NCI-H1694 treated with DMSO at 0.1 percent for 48 hours (cell line): Measurements from ENCODE around the gene POM121C.
"Not testable (repeated sequence)": the region's sequence is repeated elsewhere in the genome, so short reads cannot be mapped to it uniquely, and the experiment has no call there.

Experiments used
- DNase-seq: peaks from one replicate; lab custom pipeline; 2025; lab: John Stamatoyannopoulos, UW

POM121C gene

DNA sequence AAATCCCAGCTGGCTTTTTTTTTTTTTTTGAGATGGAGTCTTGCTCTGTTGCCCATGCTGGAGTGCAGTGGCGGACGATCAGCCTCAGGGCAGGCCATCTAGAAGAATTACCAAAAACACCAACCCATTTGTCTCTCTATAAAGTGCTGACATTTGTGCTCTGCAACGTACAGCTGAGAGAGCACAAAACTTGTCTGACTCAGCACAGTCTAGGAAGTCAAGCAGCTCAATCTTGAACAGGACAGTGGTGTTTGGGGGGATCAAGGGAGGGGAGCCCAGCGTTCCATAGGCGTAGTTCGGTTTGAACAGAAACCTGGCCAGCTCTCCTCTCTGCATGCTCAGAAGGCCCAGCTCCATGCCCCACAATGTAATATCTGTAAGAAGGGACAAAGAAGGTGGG is 92.9 kb downstream of the POM121C start:
- DNase-seq = not testable (repeated sequence)

DNA sequence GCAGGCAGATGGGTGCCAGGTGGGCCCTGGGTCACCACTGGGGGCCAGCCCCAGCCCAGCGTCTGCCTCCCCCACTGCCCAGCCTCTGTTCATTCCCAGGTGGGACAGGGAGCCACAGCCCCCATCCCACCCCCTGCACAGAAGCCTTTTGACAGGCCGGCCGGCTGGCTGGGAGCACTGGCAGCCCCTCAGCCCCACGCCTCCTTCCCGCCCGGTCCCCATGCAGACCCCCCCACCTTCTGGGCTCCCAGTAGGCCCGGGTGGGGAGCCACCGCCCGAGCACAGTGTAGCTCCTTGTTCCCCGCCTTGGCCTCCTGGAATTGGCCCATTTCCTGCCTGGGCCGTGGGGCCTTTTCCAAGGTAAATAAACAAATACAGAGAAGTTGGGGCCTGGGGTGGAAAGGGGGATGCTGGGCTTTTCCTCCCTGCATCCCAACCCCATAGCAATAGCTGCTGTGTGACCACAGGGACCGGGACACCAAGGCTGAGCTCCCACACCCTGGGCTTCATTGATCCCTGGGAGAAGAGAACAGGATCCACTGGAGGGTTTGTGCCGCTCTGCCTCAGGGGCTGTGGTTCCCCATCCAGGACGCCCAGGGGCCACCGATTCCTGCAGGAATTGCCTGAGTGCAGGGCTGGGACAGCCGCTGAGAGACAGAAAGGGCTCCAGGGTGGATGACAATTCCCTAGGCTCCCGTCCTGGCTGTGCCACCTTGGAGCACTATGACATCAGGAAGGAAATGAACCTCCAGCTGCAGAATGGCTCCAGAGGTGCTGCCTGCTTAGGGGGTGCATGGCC is 111.4 kb downstream of the POM121C start:
- not testable (repeated sequence) for DNase-seq

DNA sequence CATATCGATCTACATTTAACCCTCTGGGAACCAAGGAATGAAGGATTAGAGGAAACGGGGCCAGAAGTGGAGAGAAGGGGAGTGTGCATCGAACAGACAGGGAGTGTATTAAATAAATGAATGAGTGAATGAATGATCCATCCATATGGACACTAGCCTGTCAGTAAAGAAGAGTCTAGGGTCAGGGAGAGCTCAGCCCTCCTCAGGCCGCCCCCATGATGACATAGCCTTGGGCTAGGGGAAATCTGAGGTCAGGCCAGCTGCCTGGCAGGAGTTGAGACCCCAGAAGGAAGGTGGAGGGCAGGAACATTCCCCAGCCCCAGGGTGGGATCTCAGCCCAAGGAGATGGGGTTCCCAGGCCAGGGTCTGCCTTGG is 112.0 kb downstream of the POM121C start:
- not testable (repeated sequence) for DNase-seq

DNA sequence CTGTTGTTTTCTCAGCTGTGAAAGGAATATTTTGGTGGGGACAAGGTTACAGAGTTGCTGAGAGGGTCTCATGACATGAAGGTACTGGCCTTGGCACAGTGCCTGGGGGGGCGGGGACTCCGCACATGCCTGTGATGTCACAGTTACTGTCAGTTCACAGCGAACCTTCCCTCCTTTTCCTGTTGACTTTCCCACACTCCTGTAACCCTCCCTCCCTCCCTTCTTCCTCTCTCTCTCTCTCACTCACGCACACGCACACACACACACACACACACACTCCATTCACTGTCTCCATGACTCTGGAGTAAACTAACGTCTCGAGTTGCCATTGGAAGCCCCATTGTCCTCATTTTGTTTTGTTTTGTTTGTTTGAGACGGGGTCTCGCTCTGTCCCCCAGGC is 118.8 kb downstream of the POM121C start:
- not testable (repeated sequence) for DNase-seq
